Activated CD8-positive, alpha-beta memory T cell treated with anti-CD3 and anti-CD28 coated beads, Interleukin-2, amount 10 ng/mL, durations not matched to agents 7 days and 5 days (primary cell): ENCODE measurements around the gene WFDC9. TPM values are rescaled to one million over a fixed set of nuclear protein-coding genes. Genes with fewer than 3 reads are reported as not detected.
A peak's percentile ranks its signal among the peaks of the same experiment; 100 is the strongest.
"Not testable (repeated sequence)": the region's sequence is repeated elsewhere in the genome, so short reads cannot be mapped to it uniquely, and the experiment has no call there.

Experiments
- ATAC-seq: fragments of 150-1000 bp; cut with Tn5 transposase; one replicate; pipeline ENCODE4 v1.10.0; 2021; ENCODE audit warnings: moderate library complexity
- CTCF ChIA-PET: fragments of 350-600 bp; sonication (Branson Sonifier 250); formaldehyde crosslinking; loops from one replicate; lab custom pipeline; 2021; ENCODE audit warnings: antibody characterized with exemption; lab: Charles Lee
- DNase-seq: peaks from one replicate; pipeline ENCODE4 v3.0.0-alpha.2; 2020
- H3K27ac Mint-ChIP-seq: one replicate; pipeline ENCODE4 v1.8.0; 2021; ENCODE audit warnings: mild to moderate bottlenecking, mixed read lengths
- H3K27me3 Mint-ChIP-seq: one replicate; pipeline ENCODE4 v1.8.0; 2021; ENCODE audit warnings: mixed read lengths
- H3K36me3 Mint-ChIP-seq: one replicate; pipeline ENCODE4 v1.8.0; 2021; ENCODE audit warnings: mild to moderate bottlenecking, mixed read lengths
- H3K4me1 Mint-ChIP-seq: one replicate; pipeline ENCODE4 v1.8.0; 2021; ENCODE audit warnings: mixed read lengths
- H3K4me3 Mint-ChIP-seq: one replicate; pipeline ENCODE4 v1.8.0; 2021; ENCODE audit warnings: mild to moderate bottlenecking, moderate library complexity, mixed read lengths
- H3K9me3 Mint-ChIP-seq: one replicate; pipeline ENCODE4 v1.8.0; 2022; ENCODE audit warnings: low read depth, mixed read lengths
- total RNA-seq, 2 experiments: library from RNA; stranded (reverse); gene quantifications; one replicate each; pipeline ENCODE4 v1.2.3, GENCODE V29; 2021

Gene WFDC9
- total RNA-seq, 2 experiments from 2014 or later = not detected

DNA sequence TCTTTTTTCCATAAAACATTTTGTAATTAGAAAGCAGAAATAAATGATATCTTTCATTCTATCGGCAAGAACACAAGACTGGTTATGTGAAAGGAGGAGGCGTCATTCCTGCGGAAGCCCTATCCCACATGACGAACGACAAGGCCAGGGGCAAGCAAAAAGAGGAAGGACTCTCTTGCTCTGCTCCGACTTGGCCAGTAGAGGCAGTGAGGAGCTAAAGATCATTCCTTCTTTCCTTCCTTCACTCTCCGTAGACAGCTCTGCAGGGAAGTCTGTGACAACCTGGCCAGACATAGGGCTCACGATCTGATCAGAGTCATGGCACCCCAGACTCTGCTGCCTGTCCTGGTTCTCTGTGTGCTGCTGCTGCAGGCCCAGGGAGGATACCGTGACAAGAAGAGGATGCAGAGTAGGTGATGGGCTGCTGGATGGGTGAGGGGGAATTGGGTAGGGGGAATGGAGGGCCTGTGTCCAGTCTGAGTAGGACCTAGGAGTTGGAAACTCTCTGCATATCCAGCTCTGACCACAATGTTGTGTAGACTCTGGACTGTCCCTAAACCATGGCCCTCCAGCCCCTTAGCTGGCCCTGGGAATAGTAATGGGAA is 1.5 kb downstream of the WFDC9 start, which contains the start of gene WFDC10A:
Gene WFDC10A, plus strand, starts transcription at position 244 of the 605 bp plus-strand sequence. Its CDS starts 75 bp downstream, at position 319.
- peaks cover 22% of the 10 kb centered on the region for H3K27me3 Mint-ChIP-seq

DNA sequence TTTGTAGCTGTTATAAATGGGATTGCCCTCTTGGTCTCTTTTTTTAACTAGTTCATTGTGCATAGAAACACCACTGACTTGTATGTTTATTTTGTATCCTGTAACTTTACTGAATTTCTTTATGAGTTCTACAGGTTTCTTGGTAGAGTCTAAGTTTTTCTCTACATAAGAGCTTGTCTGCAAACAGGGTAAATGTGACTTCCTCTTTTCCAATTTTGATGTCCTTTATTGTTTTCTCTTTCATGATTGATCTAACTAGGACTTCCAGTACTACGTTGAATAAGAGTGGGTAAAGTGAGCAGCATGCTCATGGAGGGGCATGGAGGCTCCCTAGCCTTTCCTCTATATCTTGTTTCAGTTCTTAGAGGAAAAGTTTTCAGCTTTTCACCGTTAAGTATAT is 4.5 kb downstream of the WFDC9 start:
- Mint-ChIP-seq H3K27me3 (peaks cover 25% of the 10 kb centered on the region), H3K27ac (no peak overlapping the region), H3K9me3 (no peaks in the 10 kb centered on the region), H3K4me1 (no peaks in the 10 kb centered on the region), H3K4me3 (no peak overlapping the region), H3K36me3 (no peaks in the 10 kb centered on the region)
- DNase-seq (no peak), ATAC-seq (no peak)
- CTCF ChIA-PET = no interaction called here

More for the DNA sequence above, 1.5 kb downstream of the WFDC9 start, which contains the start of gene WFDC10A:
- ATAC-seq (peak; percentile 67), DNase-seq (no peak)
- Mint-ChIP-seq H3K36me3 (no peaks in the 10 kb centered on the region), H3K4me1 (no peaks in the 10 kb centered on the region), H3K4me3 (no peak within 1 kb of the TSS), H3K27ac (no peak within 1 kb of the TSS), H3K9me3 (no peaks in the 10 kb centered on the region)
- CTCF ChIA-PET = interaction anchor here (1.0 to 3.7 kb wide), 4 partner anchors 11 to 141 kb away, joined by 3 to 21 read pairs (median 4); no protein-coding TSS in a partner anchor

GRCh38 chr20:45621593-45621992 is 9.5 kb downstream of the WFDC9 start:
- CTCF ChIA-PET = no interaction called here
- ATAC-seq = no peak
- Mint-ChIP-seq H3K4me1 (no peaks in the 10 kb centered on the region), H3K27me3 (peaks cover 23% of the 10 kb centered on the region), H3K9me3 (no peaks in the 10 kb centered on the region), H3K36me3 (no peaks in the 10 kb centered on the region), H3K27ac (no peak overlapping the region), H3K4me3 (no peak overlapping the region)
- DNase-seq = no peak

GRCh38 chr20:45617591-45617990 is 13.5 kb downstream of the WFDC9 start:
- H3K9me3 Mint-ChIP-seq = no peaks in the 10 kb centered on the region
- DNase-seq (no peak), ATAC-seq (no peak)
- H3K36me3 Mint-ChIP-seq = no peaks in the 10 kb centered on the region
- H3K4me3 Mint-ChIP-seq = no peak overlapping the region
- H3K27ac Mint-ChIP-seq = no peak overlapping the region
- CTCF ChIA-PET = interaction anchor here (1.0 kb wide), 1 partner anchor 12 kb away, joined by 3 read pairs; the partner anchor contains the start of gene WFDC10A
- H3K27me3 Mint-ChIP-seq = peaks cover 8% of the 10 kb centered on the region
- no peaks in the 10 kb centered on the region for H3K4me1 Mint-ChIP-seq

GRCh38 chr20:45612314-45612713 is 18.8 kb downstream of the WFDC9 start:
- DNase-seq = no peak
- no peak for ATAC-seq
- Mint-ChIP-seq H3K4me1 (peaks cover 6% of the 10 kb centered on the region), H3K9me3 (peaks cover under 1% of the 10 kb centered on the region), H3K4me3 (no peak overlapping the region), H3K36me3 (no peaks in the 10 kb centered on the region), H3K27ac (no peak overlapping the region), H3K27me3 (peaks cover 5% of the 10 kb centered on the region)
- CTCF ChIA-PET = interaction anchor here (1.1 kb wide), 1 partner anchor 239 kb away, joined by 3 read pairs; no protein-coding TSS in a partner anchor

DNA sequence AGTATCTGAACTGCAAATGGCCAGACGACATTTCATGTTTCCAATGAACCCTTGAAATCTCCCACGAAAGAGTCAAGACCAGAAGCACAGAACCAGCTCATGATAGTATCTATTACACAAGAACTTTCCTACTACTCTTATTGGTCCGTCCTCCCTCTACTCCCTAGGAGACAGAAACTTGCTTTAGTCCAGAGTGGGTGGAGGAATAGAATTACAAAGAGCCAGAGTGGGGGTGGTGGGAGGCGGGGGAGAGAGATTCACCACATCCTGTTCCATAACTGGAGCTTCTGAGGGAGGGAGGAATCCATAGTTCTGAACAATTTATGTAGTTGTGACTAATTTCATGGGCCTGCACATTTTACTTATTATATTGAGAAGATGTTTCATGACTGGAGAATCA is 20.0 kb downstream of the WFDC9 start:
- peaks cover 5% of the 10 kb centered on the region for H3K9me3 Mint-ChIP-seq
- CTCF ChIA-PET = no interaction called here
- no peak overlapping the region for H3K27ac Mint-ChIP-seq
- H3K36me3 Mint-ChIP-seq = no peaks in the 10 kb centered on the region
- H3K27me3 Mint-ChIP-seq = peaks cover 7% of the 10 kb centered on the region
- H3K4me1 Mint-ChIP-seq = peaks cover 6% of the 10 kb centered on the region
- no peak for DNase-seq
- H3K4me3 Mint-ChIP-seq = no peak overlapping the region
- no peak for ATAC-seq

- Mint-ChIP-seq H3K27me3 (peaks cover 20% of the 10 kb centered on the region), H3K9me3 (peaks cover 8% of the 10 kb centered on the region), H3K36me3 (no peaks in the 10 kb centered on the region), H3K27ac (no peak overlapping the region), H3K4me1 (peaks cover 6% of the 10 kb centered on the region), H3K4me3 (no peak overlapping the region)
- no peak for DNase-seq
- CTCF ChIA-PET = no interaction called here
- no peak for ATAC-seq
Observed at GRCh38 chr20:45607810-45608209, 23.3 kb downstream of the WFDC9 start.

DNA sequence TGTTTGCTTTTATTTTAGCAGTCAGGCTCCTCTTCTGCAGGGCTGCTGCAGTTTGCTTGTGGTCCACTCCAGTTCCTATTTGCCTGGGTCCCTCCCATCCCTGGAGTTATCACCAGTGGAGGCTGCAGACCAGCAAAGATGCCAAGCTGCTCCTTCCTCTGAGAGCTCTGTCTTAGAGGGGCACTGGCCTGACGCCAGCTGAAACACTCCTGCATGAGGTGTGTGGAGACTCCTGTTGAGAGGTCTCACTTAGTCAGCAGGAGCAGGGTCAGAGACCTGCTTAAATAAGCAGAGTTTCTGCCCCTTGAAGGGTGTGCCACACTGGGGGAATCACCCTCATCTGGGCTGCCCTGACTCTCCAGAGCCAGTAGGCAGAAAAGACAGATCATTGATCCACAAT is 35.8 kb downstream of the WFDC9 start:
- Mint-ChIP-seq H3K36me3 (no peaks in the 10 kb centered on the region), H3K4me1 (no peaks in the 10 kb centered on the region), H3K27ac (no peak overlapping the region), H3K4me3 (no peak overlapping the region), H3K27me3 (peaks cover 43% of the 10 kb centered on the region), H3K9me3 (no peaks in the 10 kb centered on the region)
- DNase-seq (no peak), ATAC-seq (no peak)
- CTCF ChIA-PET = interaction anchor here (1.7 kb wide), 1 partner anchor 176 kb away, joined by 6 read pairs; no protein-coding TSS in a partner anchor

DNA sequence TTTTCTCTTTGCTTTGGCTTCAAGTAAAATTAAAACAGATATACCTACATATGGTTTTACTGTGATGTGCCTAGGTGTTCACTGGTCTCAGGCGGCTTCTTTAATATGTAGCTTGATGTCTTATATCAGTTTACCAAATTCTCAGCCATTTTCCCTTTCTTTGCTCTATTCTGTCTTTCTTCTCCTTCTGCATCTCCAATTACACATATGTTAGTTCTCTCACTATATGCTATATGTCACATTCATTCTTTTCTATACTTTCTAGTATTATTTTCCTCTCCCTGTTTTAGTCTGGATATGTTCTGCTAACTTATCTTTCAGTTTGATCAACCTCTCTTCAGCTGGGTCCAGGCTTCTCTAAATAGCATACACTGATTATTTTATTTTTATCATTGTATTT is 37.6 kb downstream of the WFDC9 start:
- no peak for DNase-seq
- no peak overlapping the region for H3K27ac Mint-ChIP-seq

DNA sequence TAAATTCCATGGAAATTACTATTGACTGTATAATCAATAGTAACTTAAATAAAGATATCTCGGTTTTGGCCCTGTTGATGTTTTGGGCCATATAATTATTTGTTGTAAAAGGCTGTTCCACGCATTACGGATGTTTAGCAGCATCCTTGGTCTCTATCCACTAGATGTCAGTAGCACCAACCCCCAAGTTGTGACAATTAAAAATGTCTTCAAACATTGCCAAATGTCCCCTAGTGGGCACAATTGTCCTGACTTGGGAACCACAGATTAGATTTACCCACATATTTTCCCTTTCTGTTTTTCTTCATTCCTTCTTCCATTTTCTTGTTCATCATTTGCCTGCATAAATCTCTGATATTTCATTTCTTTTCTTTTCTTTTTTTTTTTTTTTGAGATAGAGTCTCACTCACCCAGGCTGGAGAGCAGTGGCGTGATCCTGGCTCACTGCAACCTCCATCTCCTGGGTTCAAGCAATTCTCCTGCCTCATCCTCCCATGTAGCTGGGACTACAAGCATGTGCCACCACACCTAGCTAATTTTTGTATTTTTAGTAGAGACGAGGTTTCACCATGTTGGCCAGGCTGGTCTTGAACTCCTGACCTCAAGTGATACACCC is 38.4 kb downstream of the WFDC9 start:
- ATAC-seq = peak; percentile 58
- no peak for DNase-seq
- H3K27me3 Mint-ChIP-seq = peaks cover 46% of the 10 kb centered on the region
- no peaks in the 10 kb centered on the region for H3K36me3 Mint-ChIP-seq
- no peaks in the 10 kb centered on the region for H3K9me3 Mint-ChIP-seq
- H3K4me1 Mint-ChIP-seq = no peaks in the 10 kb centered on the region
- H3K4me3 Mint-ChIP-seq = no peak overlapping the region
- CTCF ChIA-PET = interaction anchor here (1.1 to 1.8 kb wide), 2 partner anchors 178 kb away, joined by 7 to 10 read pairs; no protein-coding TSS in a partner anchor
- H3K27ac Mint-ChIP-seq = no peak overlapping the region

More for the DNA sequence above, 37.6 kb downstream of the WFDC9 start:
- Mint-ChIP-seq H3K4me3 (no peak overlapping the region), H3K36me3 (no peaks in the 10 kb centered on the region), H3K9me3 (no peaks in the 10 kb centered on the region), H3K4me1 (no peaks in the 10 kb centered on the region), H3K27me3 (peaks cover 48% of the 10 kb centered on the region)
- no peak for ATAC-seq
- CTCF ChIA-PET = interaction anchor here (1.8 kb wide), 1 partner anchor 177 kb away, joined by 10 read pairs; no protein-coding TSS in a partner anchor

GRCh38 chr20:45589725-45590124 is 41.4 kb downstream of the WFDC9 start:
- ATAC-seq (no peak), DNase-seq (no peak)
- Mint-ChIP-seq H3K4me3 (no peak overlapping the region), H3K27me3 (peaks cover 35% of the 10 kb centered on the region), H3K4me1 (no peaks in the 10 kb centered on the region), H3K9me3 (no peaks in the 10 kb centered on the region), H3K27ac (no peak overlapping the region), H3K36me3 (no peaks in the 10 kb centered on the region)
- CTCF ChIA-PET = interaction anchor here (1.7 kb wide), 1 partner anchor 181 kb away, joined by 6 read pairs; no protein-coding TSS in a partner anchor

GRCh38 chr20:45588800-45589199 is 42.3 kb downstream of the WFDC9 start:
- peaks cover 27% of the 10 kb centered on the region for H3K27me3 Mint-ChIP-seq
- no peak for DNase-seq
- H3K9me3 Mint-ChIP-seq = no peaks in the 10 kb centered on the region
- ATAC-seq = no peak
- no peaks in the 10 kb centered on the region for H3K4me1 Mint-ChIP-seq
- H3K4me3 Mint-ChIP-seq = no peak overlapping the region
- no peak overlapping the region for H3K27ac Mint-ChIP-seq
- no peaks in the 10 kb centered on the region for H3K36me3 Mint-ChIP-seq
- CTCF ChIA-PET = interaction anchor here (1.7 kb wide), 1 partner anchor 182 kb away, joined by 6 read pairs; no protein-coding TSS in a partner anchor

DNA sequence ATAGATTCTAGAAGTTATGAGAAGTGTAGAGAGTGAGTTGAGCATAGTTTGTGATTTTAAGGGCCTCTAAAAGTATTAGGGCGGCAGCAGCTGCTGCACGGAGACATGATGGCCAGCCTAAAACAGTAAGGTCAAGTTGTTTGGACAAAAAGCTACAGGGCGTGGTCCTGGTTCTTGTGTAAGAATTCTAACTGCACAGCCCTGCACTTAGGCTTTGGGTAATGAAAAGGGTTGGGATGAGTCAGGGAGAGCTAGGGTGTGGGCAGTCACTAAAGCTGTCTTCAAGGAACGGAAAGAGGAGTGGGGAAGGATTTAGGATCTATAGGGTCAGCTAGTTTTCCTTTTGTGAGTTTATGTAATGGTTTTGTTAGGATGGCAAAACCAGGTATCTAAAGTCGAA is 45.1 kb downstream of the WFDC9 start:
- ATAC-seq, CTCF ChIA-PET, H3K4me3 Mint-ChIP-seq, H3K36me3 Mint-ChIP-seq, H3K4me1 Mint-ChIP-seq, H3K27ac Mint-ChIP-seq, H3K9me3 Mint-ChIP-seq, DNase-seq: not testable (repeated sequence)
- peaks cover 25% of the 10 kb centered on the region for H3K27me3 Mint-ChIP-seq
